GM12878 (cell line): ENCODE results near the gene MYH7. TPM values are rescaled to one million over a fixed set of nuclear protein-coding genes. Genes with fewer than 3 reads are reported as not detected.

Experiments used
- ATAC-seq: fragments of 200-7000 bp; cut with Tn5 transposase; 3 replicates; pipeline ENCODE4 v1.9.1; 2020; ENCODE audit warnings: mild to moderate bottlenecking, moderate library complexity
- BruUV-seq: library from RNA; stranded (reverse); fragments of 400-500 nt; replicated peaks from 2 replicates; lab custom pipeline; 2021; lab: Mats Ljungman, UMichigan
- CTCF ChIA-PET: fragments of 300-600 bp; sonication (Branson Sonifier 250); formaldehyde crosslinking; extraction: SDS; loops from one replicate; lab custom pipeline; 2021; ENCODE audit warnings: inconsistent platforms; lab: Yijun Ruan, JAX
- POLR2A ChIA-PET: fragments of 350-600 bp; formaldehyde crosslinking; extraction: SDS; loops from one replicate; lab custom pipeline; 2021; ENCODE audit warnings: inconsistent platforms; lab: Charles Lee
- RAD21 ChIA-PET: fragments of 300-600 bp; sonication (Branson Sonifier 250); formaldehyde crosslinking; loops from one replicate; lab custom pipeline; 2023; ENCODE audit warnings: antibody characterized with exemption; ENCODE audit not compliant: unreplicated experiment; lab: Charles Lee
- SMC1A ChIA-PET: fragments of 300-600 bp; sonication (Branson Sonifier 250); formaldehyde crosslinking; loops from one replicate; lab custom pipeline; 2023; ENCODE audit not compliant: unreplicated experiment, uncharacterized antibody; lab: Charles Lee
- DNase-seq: peaks from one replicate; pipeline ENCODE4 v3.0.0-alpha.2; 2011; ENCODE audit warnings: low read depth, low spot score
- FAIRE-seq: peaks from 3 replicates; lab custom pipeline; 2011; peaks lifted over from hg19 to GRCh38; lab: Jason Lieb, UNC
- H2AFZ ChIP-seq: 2 replicates; pipeline ENCODE4 v1.6.0; 2011; ENCODE audit warnings: low read depth, low read length, control low read depth; ENCODE audit not compliant: control insufficient read depth
- H3K27ac ChIP-seq: 2 replicates; pipeline ENCODE4 v1.5.1; 2011; ENCODE audit warnings: control low read depth; ENCODE audit not compliant: control insufficient read depth, insufficient read depth
- H3K27me3 ChIP-seq, 2 experiments: replicated peaks in 1 of 2; 2 replicates each; pipeline versions ENCODE4 v1.6.0 to v1.6.1; 2011; ENCODE audit warnings: low read length in 1 of 2; ENCODE audit not compliant: control insufficient read depth in 2 of 2, insufficient read depth in 2 of 2
- H3K36me3 ChIP-seq, 2 experiments: 2 replicates each; pipeline ENCODE4 v1.5.1; 2011; ENCODE audit warnings: low read length in 1 of 2; ENCODE audit not compliant: control insufficient read depth in 2 of 2, insufficient read depth in 2 of 2
- H3K4me1 ChIP-seq: 2 replicates; pipeline ENCODE4 v1.6.1; 2011; ENCODE audit warnings: mild to moderate bottlenecking, low read length, moderate library complexity, mixed read lengths; ENCODE audit not compliant: control insufficient read depth, insufficient read depth
- H3K4me2 ChIP-seq: 2 replicates; pipeline ENCODE4 v1.6.0; 2011; ENCODE audit warnings: control low read depth; ENCODE audit not compliant: control insufficient read depth, insufficient read depth
- H3K4me3 ChIP-seq: fragments of 200-600 bp; sonication (generic); 2 replicates; pipeline ENCODE4 v1.5.1; 2016
- H3K79me2 ChIP-seq: 2 replicates; pipeline ENCODE4 v1.6.0; 2011; ENCODE audit warnings: low read length; ENCODE audit not compliant: control insufficient read depth, insufficient read depth
- H3K9ac ChIP-seq: 2 replicates; pipeline ENCODE4 v1.8.0; 2011; ENCODE audit warnings: low read length, control low read depth, mixed read lengths; ENCODE audit not compliant: control insufficient read depth, insufficient read depth
- H3K9me3 ChIP-seq: replicated peaks from 3 replicates; pipeline ENCODE4 v1.5.1; 2011; ENCODE audit warnings: mild to moderate bottlenecking, low read length; ENCODE audit not compliant: control insufficient read depth, insufficient read depth
- H4K20me1 ChIP-seq: 2 replicates; pipeline ENCODE4 v1.6.0; 2011; ENCODE audit not compliant: control insufficient read depth, insufficient read depth
- BCLAF1 ChIP-seq: fragments of 450-650 bp; IDR thresholded peaks from 2 replicates; pipeline ENCODE4 v1.6.1; 2017; ENCODE audit warnings: antibody characterized with exemption, mild to moderate bottlenecking, moderate library complexity
- CBFB ChIP-seq: IDR thresholded peaks from 2 replicates; pipeline ENCODE4 v1.6.1; 2016; ENCODE audit warnings: antibody characterized with exemption, low read depth
- GATAD2B ChIP-seq: fragments of 450-650 bp; conservative IDR thresholded peaks from 2 replicates; pipeline ENCODE4 v1.6.1; 2017; ENCODE audit warnings: low read depth, mild to moderate bottlenecking, moderate library complexity
- LARP7 ChIP-seq: fragments of 450-650 bp; IDR thresholded peaks from 2 replicates; pipeline ENCODE4 v1.6.1; 2017; ENCODE audit warnings: mild to moderate bottlenecking
- MLLT1 ChIP-seq: fragments of 450-650 bp; IDR thresholded peaks from 2 replicates; pipeline ENCODE4 v1.6.1; 2016; ENCODE audit warnings: mild to moderate bottlenecking
- MTA3 ChIP-seq: IDR thresholded peaks from 2 replicates; pipeline ENCODE4 v1.6.1; 2012; ENCODE audit warnings: low read length, inconsistent platforms, borderline replicate concordance
- RAD21 ChIP-seq: IDR thresholded peaks from 2 replicates; pipeline ENCODE4 v1.6.1; 2011; ENCODE audit warnings: mild to moderate bottlenecking, low read depth, low read length, moderate library complexity; ENCODE audit not compliant: insufficient read depth
- SMARCA5 ChIP-seq: fragments of 450-650 bp; IDR thresholded peaks from 2 replicates; pipeline ENCODE4 v1.6.1; 2017; ENCODE audit warnings: mild to moderate bottlenecking
- ZBED1 ChIP-seq: IDR thresholded peaks from 2 replicates; pipeline ENCODE4 v1.6.1; 2016; ENCODE audit warnings: borderline replicate concordance
- WGBS: methylation state at CpG from one replicate; pipeline ENCODE4 v1.1.6; 2016; ENCODE audit warnings: low lambda C conversion rate; ENCODE audit not compliant: insufficient replicate concordance, insufficient coverage; ENCODE audit errors: missing lambda C conversion rate; 5-methylcytosine and 5-hydroxymethylcytosine counted together
- in situ Hi-C: fragments of 300-500 bp; cut with MboI; formaldehyde crosslinking; loops from 9 replicates; pipeline ENCODE4 v1.14.3; 2018; ENCODE audit warnings: mixed read lengths
- intact Hi-C: fragments of 100-400 bp; cut with micrococcal nuclease; formaldehyde crosslinking; loops from one replicate; pipeline ENCODE4 v1.14.2; 2022; ENCODE audit not compliant: unreplicated experiment
- polyA plus RNA-seq, 11 experiments: library from polyadenylated mRNA; depleted of rRNA in 4 of 11; unstranded in 6 of 11; stranded (reverse) in 5 of 11; fragments of >200 nt; fragmentation: Nextera tagmentation in 4 of 11; fragmentation: Illumina TruSeq in 1 of 11; extraction: Ambion mirVana in 4 of 11; extraction: Trizol in 1 of 11; gene quantifications; 1 replicate in 1 of 11; 2 replicates in 10 of 11; pipeline versions ENCODE4 v1.2.1 to v1.2.3, GENCODE V29; 2011 to 2016; ENCODE audit warnings: inconsistent platforms in 2 of 11, missing spikeins in 2 of 11, low read depth in 1 of 11
- total RNA-seq, 4 experiments: library from RNA; depleted of rRNA in 3 of 4; stranded (reverse); fragments of >200 nt in 3 of 4; fragmentation: Illumina TruSeq in 1 of 4; extraction: Trizol in 1 of 4; gene quantifications; 2 replicates each; pipeline versions ENCODE4 v1.2.1 to v1.2.3, GENCODE V29; 2013 to 2021
- TF ChIP-seq, protein P1 (sequence below): fragments of 450-650 bp; IDR thresholded peaks from 2 replicates; pipeline ENCODE4 v1.6.1; 2016; ENCODE audit warnings: mild to moderate bottlenecking

Gene MYH7
- total and polyA plus RNA-seq, 10 of the 15 experiments (the other 5 are each of a cell fraction or from before 2014, with no cell fraction given): 0.04 to 0.10 (median 0.05) TPM; not detected in 4

- no peak for TF ChIP-seq CBFB
- no peak for TF ChIP-seq RAD21
- peak; percentile 87; the same call in 1 of the 2 replicates for TF ChIP-seq SMARCA5
- TF ChIP-seq LARP7: 0 out of 2 replicates have a peak, but pooled peaks have one; percentile 71
- no peak for TF ChIP-seq BCLAF1
- TF ChIP-seq MTA3: no peak
- TF ChIP-seq GATAD2B: 0 out of 2 replicates have a peak, but pooled peaks have one; percentile 20
- TF ChIP-seq MLLT1: peak; percentile 94
Measured at GRCh38 chr14:23468704-23469126, 33.3 kb upstream of the MYH7 start (continued).

GRCh38 chr14:23465261-23465660 lies 29.8 kb upstream of the MYH7 start:
- H3K36me3 ChIP-seq: no peaks in the 10 kb centered on the region
- H3K27me3 ChIP-seq: no peaks in the 10 kb centered on the region
- peaks cover 6% of the 10 kb centered on the region for H3K4me1 ChIP-seq
- SMC1A ChIA-PET: no interaction called here
- CTCF ChIA-PET: interaction anchor here (1.1 kb wide), 1 partner anchor 13 kb away, joined by 6 read pairs; no protein-coding TSS in a partner anchor
- no peak overlapping the region for H3K4me2 ChIP-seq
- H3K4me3 ChIP-seq: no peak overlapping the region
- POLR2A ChIA-PET: interaction anchor here (0.7 kb wide), 1 partner anchor 82 kb away, joined by 3 read pairs; no protein-coding TSS in a partner anchor
- no TSS peak for BruUV-seq
- H3K79me2 ChIP-seq: peaks cover 7% of the 10 kb centered on the region
- in situ Hi-C loops: no loop called here
- no peak for ATAC-seq
- WGBS: 19% methylated on average over 3 of the region's 3 CpGs
- no peak overlapping the region for H2AFZ ChIP-seq
- TF ChIP-seq, protein P1, sequence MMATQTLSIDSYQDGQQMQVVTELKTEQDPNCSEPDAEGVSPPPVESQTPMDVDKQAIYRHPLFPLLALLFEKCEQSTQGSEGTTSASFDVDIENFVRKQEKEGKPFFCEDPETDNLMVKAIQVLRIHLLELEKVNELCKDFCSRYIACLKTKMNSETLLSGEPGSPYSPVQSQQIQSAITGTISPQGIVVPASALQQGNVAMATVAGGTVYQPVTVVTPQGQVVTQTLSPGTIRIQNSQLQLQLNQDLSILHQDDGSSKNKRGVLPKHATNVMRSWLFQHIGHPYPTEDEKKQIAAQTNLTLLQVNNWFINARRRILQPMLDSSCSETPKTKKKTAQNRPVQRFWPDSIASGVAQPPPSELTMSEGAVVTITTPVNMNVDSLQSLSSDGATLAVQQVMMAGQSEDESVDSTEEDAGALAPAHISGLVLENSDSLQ: no peak
- TF ChIP-seq ZBED1: no peak
- FAIRE-seq: no peak
- no peak overlapping the region for H3K27ac ChIP-seq
- intact Hi-C loops: loop anchor here (5.0 kb wide), 1 partner anchor 143 kb away; the partner anchor contains the start of gene PABPN1
- no peak for DNase-seq
- H4K20me1 ChIP-seq: no peaks in the 10 kb centered on the region
- RAD21 ChIA-PET: no interaction called here
- H3K9me3 ChIP-seq: peaks cover 3% of the 10 kb centered on the region; the same call in 1 of the 3 replicates
- H3K9ac ChIP-seq: no peak overlapping the region
